IPS-20b (cell line): ENCODE results near the gene ATP8B3.

Experiments
- H3K27ac ChIP-seq: one replicate; pipeline ENCODE4 v1.5.1; 2013; ENCODE audit warnings: low read length
- H3K27me3 ChIP-seq: 2 replicates; pipeline ENCODE4 v1.6.1; 2013; ENCODE audit warnings: mild to moderate bottlenecking, low read length, inconsistent platforms; ENCODE audit not compliant: insufficient read depth
- H3K36me3 ChIP-seq: 2 replicates; pipeline ENCODE4 v1.6.1; 2013; ENCODE audit warnings: low read depth, mild to moderate bottlenecking, inconsistent platforms, low read length, moderate library complexity; ENCODE audit not compliant: insufficient read depth
- H3K4me1 ChIP-seq: 2 replicates; pipeline ENCODE4 v1.6.1; 2013; ENCODE audit warnings: mild to moderate bottlenecking, control low read depth, inconsistent platforms, low read length, moderate library complexity; ENCODE audit not compliant: insufficient read depth
- H3K4me3 ChIP-seq: 2 replicates; pipeline ENCODE4 v1.5.1; 2013; ENCODE audit warnings: mild to moderate bottlenecking, low read length, inconsistent platforms
- H3K9ac ChIP-seq: 2 replicates; pipeline ENCODE4 v1.6.1; 2013; ENCODE audit warnings: low read depth, mild to moderate bottlenecking, inconsistent platforms, low read length, moderate library complexity
- H3K9me3 ChIP-seq: 2 replicates; pipeline ENCODE4 v1.6.1; 2013; ENCODE audit warnings: mild to moderate bottlenecking, low read depth, low read length, inconsistent platforms; ENCODE audit not compliant: insufficient read depth

Gene ATP8B3

GRCh38 chr19:1768248-1768647, 43.8 kb downstream of the ATP8B3 start:
- H3K9me3 ChIP-seq = peaks cover 6% of the 10 kb centered on the region; the same call in 1 of the 2 replicates
- no peak overlapping the region for H3K4me3 ChIP-seq
- no peaks in the 10 kb centered on the region; the same call in 1 of the 2 replicates for H3K4me1 ChIP-seq
- H3K9ac ChIP-seq = no peak overlapping the region
- H3K27me3 ChIP-seq = peaks cover 90% of the 10 kb centered on the region
- no peak overlapping the region for H3K27ac ChIP-seq
- H3K36me3 ChIP-seq = no peaks in the 10 kb centered on the region

DNA sequence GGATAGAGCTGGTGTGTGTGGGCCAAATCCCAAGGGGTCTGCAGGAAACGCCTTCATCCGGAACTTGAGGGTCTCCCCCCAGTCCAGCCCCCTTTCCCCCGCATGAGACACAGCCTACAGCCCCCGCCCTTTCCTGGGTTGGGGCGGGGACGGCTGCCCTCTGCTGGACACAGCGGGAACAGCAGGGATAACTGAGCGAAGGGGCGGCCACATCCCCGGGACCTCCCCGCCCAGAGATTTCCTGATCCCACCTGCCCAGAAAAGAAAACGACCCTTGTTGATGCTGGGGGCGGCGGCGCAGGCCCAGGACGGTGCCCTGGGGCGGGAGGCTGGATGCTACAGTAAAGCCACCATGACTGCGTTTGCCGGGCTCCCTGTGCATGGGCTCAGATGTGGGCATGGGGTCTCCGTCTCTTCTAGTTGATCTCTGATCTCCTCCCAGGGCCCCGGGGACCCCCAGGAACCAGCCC, 44.6 kb downstream of the ATP8B3 start:
- Histone ChIP-seq H3K9ac (no peak overlapping the region), H3K27ac (no peak overlapping the region), H3K4me1 (no peaks in the 10 kb centered on the region; the same call in 1 of the 2 replicates), H3K4me3 (no peak overlapping the region), H3K9me3 (peaks cover 6% of the 10 kb centered on the region; the same call in 1 of the 2 replicates), H3K27me3 (peaks cover 92% of the 10 kb centered on the region), H3K36me3 (no peaks in the 10 kb centered on the region)

DNA sequence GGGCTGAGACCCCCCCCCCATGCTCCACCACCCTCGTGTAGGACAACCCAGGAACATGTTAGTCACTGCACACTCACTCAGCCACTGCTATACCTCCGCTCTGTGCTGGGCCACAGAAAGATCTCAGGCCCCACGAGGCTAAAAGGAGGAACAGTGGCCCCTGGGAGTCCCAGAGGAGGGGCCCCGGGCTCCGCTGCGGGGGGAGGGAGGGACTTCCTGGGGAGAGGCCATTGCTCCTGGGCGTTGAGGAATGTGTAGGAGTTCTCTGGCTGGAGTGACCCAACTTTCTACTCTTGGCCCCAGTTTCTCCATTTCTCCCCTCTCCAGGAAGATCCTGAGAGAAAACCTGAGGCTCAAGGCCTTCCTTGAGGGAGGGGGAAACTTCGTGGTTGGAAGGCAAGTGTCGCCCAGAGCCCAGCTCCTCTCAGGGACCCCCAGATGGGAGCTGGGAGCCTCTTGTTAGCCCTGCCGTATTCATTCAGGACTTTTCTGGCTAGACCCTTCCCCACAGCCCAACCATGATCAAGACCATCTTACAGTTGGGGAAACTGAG, 45.2 kb downstream of the ATP8B3 start:
- Histone ChIP-seq H3K9me3 (peaks cover 6% of the 10 kb centered on the region; the same call in 1 of the 2 replicates), H3K27ac (no peak overlapping the region), H3K4me1 (no peaks in the 10 kb centered on the region; the same call in 1 of the 2 replicates), H3K4me3 (no peak overlapping the region), H3K27me3 (peaks cover 98% of the 10 kb centered on the region), H3K36me3 (no peaks in the 10 kb centered on the region), H3K9ac (no peak overlapping the region)

DNA sequence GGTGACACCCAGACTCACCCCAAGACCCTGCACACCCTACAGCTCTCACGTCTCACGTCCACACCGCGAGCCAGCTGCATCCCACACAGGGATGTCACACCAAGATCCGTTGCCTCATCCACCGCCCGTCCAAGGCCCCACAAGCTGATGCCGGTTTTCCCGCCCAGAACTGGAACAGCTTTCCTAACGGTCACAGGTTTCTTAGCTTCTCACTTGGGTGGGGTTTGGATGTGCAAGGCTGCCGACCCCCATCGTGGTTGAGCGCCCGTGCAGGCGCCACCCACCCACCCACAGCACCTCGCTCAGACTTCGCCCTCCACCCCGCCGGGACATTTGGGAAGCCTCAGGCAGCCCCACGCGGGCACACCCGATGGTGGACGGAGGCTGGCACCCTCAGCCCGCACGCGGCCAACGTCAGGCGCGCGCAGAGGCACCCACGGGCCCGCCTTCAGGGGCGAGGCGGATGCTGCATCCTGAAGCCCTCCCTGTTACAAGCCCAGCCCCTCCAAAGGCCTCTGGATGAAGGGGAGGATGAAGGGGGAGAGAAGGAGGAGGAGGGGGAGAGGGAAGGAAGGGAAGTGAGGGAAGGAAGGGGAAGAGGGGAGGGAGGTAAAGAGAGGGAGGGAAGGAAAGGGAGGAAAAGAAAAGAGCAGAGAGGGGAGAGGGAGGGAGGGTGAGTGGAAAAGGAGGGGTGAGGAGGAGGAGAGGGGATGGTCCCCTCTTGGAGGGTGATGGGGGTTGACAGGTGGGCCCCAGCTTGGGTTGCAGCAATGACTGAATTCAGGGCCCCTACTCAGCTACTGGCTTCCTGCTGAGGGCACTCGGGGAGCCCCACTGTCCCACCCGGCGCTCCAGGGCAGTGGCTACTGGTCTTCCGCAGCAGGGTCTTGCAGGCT, 45.9 kb downstream of the ATP8B3 start:
- Histone ChIP-seq H3K27ac (no peak overlapping the region), H3K27me3 (peaks cover 100% of the 10 kb centered on the region), H3K4me1 (no peaks in the 10 kb centered on the region; the same call in 1 of the 2 replicates), H3K9me3 (peaks cover 6% of the 10 kb centered on the region; the same call in 1 of the 2 replicates), H3K9ac (no peak overlapping the region), H3K4me3 (no peak overlapping the region), H3K36me3 (no peaks in the 10 kb centered on the region)

- H3K9ac ChIP-seq = no peak overlapping the region
- H3K4me3 ChIP-seq = no peak overlapping the region
- no peak overlapping the region for H3K27ac ChIP-seq
- H3K9me3 ChIP-seq = no peaks in the 10 kb centered on the region
- no peaks in the 10 kb centered on the region; the same call in 1 of the 2 replicates for H3K4me1 ChIP-seq
- H3K27me3 ChIP-seq = peaks cover 100% of the 10 kb centered on the region
- no peaks in the 10 kb centered on the region for H3K36me3 ChIP-seq
These were observed 46.7 kb downstream of the ATP8B3 start for GRCh38 chr19:1765232-1765903.

DNA sequence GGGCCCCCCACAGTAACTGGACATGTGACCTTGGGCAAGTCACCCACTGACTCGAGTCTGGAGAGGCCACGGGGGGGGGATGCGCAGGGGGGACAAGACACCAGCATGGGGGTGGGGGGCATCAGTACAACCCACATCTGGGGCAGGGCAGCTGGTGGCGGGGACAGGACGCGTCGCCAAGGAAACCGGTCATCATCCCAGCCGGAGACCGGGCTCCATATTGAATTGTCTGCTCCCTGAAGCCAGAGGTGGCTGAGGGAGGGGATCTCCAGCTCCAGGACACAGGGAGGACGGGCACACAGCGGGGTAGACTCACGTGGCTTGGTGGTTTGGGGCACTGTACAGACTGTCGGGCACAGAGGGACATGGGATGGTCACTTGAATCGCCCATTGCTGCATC, 47.3 kb downstream of the ATP8B3 start:
- peaks cover 100% of the 10 kb centered on the region for H3K27me3 ChIP-seq

GRCh38 chr19:1763648-1764639, 48.1 kb downstream of the ATP8B3 start:
- Histone ChIP-seq H3K27ac (no peak overlapping the region), H3K4me1 (no peaks in the 10 kb centered on the region; the same call in 1 of the 2 replicates), H3K9me3 (no peaks in the 10 kb centered on the region), H3K36me3 (no peaks in the 10 kb centered on the region), H3K9ac (no peak overlapping the region), H3K4me3 (no peak overlapping the region), H3K27me3 (peaks cover 100% of the 10 kb centered on the region)

More for the DNA sequence above, 47.3 kb downstream of the ATP8B3 start:
- Histone ChIP-seq H3K27ac (no peak overlapping the region), H3K9ac (no peak overlapping the region), H3K4me3 (no peak overlapping the region), H3K36me3 (no peaks in the 10 kb centered on the region), H3K4me1 (no peaks in the 10 kb centered on the region; the same call in 1 of the 2 replicates), H3K9me3 (no peaks in the 10 kb centered on the region)

DNA sequence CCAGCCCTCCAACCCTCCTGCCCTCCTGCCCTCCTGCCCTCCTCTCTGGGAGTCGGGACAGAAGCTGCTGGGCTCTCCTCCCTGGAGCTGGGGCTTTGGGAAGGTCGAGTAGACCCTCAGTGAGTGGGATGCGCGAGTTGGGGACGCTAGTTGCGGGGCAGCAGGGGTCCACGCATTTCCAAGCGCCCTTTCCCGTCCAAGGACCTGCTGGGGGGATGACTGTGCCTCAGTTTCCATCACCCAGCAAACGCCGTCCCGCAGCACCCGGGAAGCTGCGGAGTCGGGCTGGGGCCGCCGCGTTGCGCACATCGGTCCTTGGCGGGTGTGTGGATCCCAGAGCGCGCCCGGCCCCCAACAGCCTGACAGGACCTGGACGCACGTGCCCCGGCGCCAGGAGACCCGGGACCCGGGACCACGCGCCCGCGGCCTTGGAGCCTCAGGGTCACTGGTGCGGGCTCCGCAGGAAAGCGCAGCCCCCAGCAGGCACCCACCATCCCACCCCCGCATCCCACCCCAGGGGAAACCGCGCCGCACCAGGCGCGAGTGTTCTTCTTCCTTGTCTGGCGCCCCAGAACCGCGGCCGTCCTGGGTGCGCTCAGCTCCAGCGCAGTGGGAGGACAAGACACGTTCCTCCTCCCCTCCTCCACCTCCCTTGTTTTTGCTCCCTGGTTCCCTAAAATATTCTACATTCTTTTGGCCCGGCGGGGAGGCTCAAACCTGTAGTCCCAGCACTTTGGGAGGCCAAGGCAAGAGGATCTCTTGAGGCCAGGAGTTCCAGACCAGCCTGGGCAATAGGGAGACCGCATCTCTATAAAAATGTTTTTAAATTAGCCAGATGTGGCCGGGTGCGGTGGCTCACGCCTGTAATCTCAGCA, 49.6 kb downstream of the ATP8B3 start:
- no peak overlapping the region for H3K4me3 ChIP-seq
- H3K27me3 ChIP-seq = peaks cover 100% of the 10 kb centered on the region

DNA sequence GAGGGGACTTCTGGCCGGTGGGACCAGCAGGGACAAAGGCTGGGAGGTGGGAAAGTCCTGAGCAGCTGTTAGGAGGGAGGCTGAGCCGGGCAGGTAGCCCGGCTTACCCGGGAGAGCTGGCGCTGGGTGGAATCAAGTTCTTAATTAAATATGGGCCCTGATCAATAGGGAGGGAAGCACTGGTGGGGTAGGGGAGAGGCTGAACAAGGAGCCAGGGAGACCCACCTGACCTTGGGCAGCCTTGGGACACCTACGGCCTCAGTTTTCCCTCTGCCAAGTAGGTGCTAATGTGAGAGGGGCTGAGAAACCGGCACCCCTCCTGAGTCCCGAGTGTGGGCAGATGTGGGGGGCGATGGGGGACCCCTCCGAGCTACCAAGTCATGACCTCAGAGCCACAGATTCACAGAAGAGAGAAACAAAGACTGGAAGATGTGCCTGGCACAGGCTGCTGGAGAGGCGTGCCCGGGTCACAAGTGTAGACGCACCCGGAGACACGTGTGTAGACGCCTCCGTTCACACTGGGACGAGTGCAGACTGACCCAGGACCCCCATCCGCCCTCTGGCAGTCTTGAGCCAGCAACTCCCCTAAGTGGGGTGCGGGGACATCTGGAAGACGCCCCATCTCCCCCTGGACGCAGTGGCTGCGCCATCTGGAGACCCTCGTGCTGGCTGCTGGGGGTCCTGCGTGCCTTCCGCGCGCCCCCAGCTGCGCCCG, 50.4 kb downstream of the ATP8B3 start:
- Histone ChIP-seq H3K4me1 (no peaks in the 10 kb centered on the region; the same call in 1 of the 2 replicates), H3K4me3 (no peak overlapping the region), H3K9me3 (no peaks in the 10 kb centered on the region), H3K27me3 (peaks cover 100% of the 10 kb centered on the region), H3K36me3 (no peaks in the 10 kb centered on the region), H3K9ac (no peak overlapping the region), H3K27ac (no peak overlapping the region)

More for the DNA sequence above, 49.6 kb downstream of the ATP8B3 start:
- Histone ChIP-seq H3K9me3 (no peaks in the 10 kb centered on the region), H3K9ac (no peak overlapping the region), H3K36me3 (no peaks in the 10 kb centered on the region), H3K27ac (no peak overlapping the region), H3K4me1 (no peaks in the 10 kb centered on the region; the same call in 1 of the 2 replicates)
